Ovary (tissue), 3 donors: ENCODE measurements around the gene SIMC1.

ENCODE experiments used
- CTCF ChIP-seq, 3 donors: fragments of 450-650 bp in 2 of 3; fragments of 200-600 bp in 1 of 3; IDR thresholded peaks; one replicate each; pipeline versions ENCODE4 v1.5.1 to v1.8.0; 2016 to 2022; ENCODE audit warnings: antibody characterized with exemption in 3 of 3, mild to moderate bottlenecking in 1 of 3
- EP300 ChIP-seq: sonication (generic); formaldehyde crosslinking; IDR thresholded peaks from one replicate; pipeline ENCODE4 v1.6.1; 2017; ENCODE audit warnings: antibody characterized with exemption
- POLR2A ChIP-seq: fragments of 450-650 bp; IDR thresholded peaks from one replicate; pipeline ENCODE4 v1.6.1; 2017; ENCODE audit warnings: antibody characterized with exemption, mild to moderate bottlenecking, moderate library complexity
- donor health status: DM: no; HTN: no; CAD: no.

DNA sequence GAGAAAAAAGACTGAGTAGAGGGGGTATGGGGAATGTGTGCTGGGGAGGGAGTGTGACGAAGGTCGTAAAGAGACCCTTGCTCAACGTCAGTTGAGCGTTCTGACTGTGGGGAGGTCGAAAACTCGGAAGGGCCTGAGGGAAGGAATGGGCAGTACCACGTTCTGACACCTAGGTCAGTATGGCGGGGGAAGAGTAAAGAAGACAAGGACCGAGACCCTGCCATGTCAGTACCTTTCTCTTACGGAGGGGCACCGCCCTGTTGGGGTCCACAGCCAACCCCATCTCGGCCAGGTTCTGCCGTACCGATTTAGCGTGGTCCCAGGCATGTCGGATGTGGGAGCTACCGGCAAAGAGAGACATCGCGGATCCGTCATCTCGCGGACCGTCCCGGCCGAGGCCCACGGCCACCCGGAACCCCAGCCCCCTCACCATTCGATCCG, 149.8 kb downstream of the SIMC1 start:
- TF ChIP-seq EP300 (no peak), CTCF (IDR thresholded peaks at IDR 0.05) (no peak), POLR2A (no peak)
